GM18499 (cell line): ENCODE data around the gene ASB9.
"Not testable (repeated sequence)": the region's sequence is repeated elsewhere in the genome, so short reads cannot be mapped to it uniquely, and the experiment has no call there.

Experiments
- ATAC-seq: cut with Tn5 transposase; IDR thresholded peaks from one replicate; pipeline ENCODE4 v1.9.1; 2021; ENCODE audit warnings: moderate number of reproducible peaks; ENCODE audit not compliant: insufficient read depth, unreplicated experiment

Gene ASB9, protein sequence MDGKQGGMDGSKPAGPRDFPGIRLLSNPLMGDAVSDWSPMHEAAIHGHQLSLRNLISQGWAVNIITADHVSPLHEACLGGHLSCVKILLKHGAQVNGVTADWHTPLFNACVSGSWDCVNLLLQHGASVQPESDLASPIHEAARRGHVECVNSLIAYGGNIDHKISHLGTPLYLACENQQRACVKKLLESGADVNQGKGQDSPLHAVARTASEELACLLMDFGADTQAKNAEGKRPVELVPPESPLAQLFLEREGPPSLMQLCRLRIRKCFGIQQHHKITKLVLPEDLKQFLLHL

DNA sequence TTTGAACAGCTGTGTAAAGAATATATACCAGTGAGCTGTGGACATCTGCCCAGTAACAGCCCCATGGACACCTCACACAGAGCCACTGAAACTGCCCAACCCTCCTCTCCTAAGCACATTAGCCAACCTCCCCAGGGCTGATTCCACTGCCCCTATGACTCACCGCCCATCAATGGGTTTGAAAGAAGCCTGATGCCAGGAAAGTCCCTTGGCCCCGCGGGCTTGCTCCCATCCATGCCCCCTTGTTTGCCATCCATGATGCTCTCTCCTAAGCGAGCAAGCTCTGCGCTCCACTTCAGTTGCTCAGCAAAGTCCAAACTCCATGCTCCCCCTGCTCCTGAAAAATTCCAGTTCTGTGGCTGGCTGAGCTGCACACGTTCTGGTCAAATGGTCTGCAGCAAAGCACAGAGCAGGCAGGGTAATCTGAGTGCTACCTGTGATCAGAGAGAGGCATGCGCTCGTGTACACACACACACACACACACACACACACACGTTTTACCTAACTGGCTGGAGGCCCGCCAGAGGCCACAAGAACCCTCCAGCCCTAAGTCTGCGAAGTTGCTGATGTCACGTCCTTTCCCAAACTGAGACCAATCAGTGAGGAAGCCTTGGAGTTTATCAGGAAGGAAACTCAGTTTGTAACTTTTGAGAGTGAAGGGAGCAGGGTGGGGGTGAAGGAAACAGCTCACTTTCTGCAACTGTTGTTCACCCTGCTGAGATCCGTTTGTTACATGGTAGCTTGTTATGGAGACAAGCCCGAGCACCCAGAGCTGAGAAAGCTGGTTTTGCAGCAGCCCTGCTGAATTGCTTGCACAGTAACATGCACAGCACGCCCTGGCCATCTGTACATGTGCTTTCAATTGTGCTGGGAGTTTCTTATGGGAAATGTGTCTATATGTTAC, at the start of gene ASB9:
TSS of gene ASB9 (minus strand) at position 466 of the 904 bp plus-strand sequence. CDS start at position 257, 209 bp downstream.
- no peak for ATAC-seq

DNA sequence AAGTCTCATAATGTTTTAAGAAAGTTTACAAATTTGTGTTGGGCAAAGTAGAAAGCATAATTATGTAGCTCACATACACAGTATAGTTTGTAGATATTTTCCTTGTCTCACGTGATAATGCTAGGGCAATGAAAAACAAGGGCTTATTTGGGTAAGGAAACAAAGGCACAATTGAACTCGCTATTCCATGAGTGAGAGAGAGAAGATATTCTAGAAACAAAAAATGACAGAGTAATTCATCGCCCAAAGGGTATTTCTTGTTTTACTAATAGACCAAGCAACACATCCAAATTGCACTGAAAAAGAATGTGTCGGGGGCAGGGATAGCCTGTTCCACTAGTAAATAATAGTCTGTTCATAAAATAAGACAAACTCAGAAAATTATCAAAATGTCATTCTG, 49.2 kb upstream of the ASB9 start:
- ATAC-seq = no peak

DNA sequence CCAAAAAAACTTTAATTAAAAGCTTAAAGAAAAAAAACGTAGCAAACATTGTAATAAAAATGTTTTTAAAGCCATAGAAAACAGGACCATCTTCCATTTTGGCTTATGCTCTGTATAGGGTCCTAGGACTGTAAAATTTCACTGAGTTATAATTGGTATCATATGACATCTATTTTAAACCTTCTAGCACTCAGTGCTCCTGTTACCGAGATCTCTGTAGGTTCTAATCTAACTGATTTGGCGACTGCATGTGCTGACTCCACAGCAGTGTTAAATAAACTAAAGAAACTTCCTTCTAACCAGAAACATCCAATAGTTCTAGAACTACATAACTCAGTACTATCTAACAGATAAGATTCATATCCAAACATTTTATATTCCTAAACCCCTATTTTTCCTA, 45.6 kb upstream of the ASB9 start, which contains the start of gene ASB11:
TSS of gene ASB11 (minus strand) at position 132 of the 400 bp plus-strand sequence. CDS start at position 97, 35 bp downstream.
- ATAC-seq = no peak

DNA sequence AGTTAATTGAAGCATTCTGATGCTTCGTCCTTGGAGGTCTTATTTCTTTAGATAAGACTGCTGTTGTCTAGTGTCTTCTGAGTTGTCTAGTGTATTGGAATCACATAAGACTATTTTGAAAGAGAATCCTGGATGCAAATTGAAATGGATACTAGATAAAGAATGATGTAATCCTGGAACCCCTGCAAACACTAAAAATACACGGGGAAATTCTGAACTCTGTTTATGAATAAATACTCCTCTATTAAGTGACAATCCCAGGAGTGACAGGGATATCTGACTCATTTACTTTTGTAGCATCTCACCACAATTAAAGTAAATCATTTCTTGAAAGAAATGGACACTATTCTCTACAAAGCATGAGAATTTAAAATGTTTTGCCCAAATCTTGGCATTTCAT, 44.6 kb upstream of the ASB9 start:
- ATAC-seq = no peak

DNA sequence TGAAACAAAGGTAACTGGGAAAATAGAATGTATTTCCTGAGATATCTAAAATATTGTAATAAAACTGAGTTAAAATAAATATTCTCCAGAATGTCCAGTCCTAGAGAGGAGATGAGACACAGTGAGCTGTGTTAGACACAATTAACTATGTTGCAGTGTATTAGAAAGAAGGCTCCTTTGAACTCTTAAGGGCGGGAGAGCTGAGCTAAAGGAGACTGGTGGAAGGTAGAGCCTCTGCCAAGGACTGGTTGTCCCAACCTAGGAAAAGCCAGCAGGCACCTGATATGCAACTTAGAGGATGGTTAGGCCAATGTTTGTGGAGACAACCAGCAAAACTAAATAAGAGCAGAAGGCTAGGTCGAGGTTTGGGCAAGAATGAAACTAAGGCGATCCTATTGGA, 41.2 kb upstream of the ASB9 start:
- ATAC-seq = no peak

DNA sequence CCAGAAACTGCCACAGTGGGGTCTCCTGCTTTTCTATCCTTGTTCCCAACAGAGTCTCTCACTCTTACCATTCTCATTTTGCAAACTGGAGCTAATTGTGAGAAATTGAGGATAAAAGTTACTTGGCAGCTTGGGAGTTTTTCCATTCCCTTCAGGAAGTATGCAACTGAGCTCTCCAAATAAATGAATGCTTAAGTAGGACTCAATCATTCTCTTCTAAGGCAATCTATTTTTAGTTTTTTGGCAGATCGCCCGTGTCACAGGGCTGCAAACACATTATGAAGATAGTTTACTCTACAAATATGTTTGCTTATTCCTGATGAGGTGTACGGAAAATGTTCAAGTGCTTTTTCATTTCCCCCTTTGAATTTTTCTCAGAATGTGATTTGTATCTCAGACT, 40.2 kb upstream of the ASB9 start:
- no peak for ATAC-seq

DNA sequence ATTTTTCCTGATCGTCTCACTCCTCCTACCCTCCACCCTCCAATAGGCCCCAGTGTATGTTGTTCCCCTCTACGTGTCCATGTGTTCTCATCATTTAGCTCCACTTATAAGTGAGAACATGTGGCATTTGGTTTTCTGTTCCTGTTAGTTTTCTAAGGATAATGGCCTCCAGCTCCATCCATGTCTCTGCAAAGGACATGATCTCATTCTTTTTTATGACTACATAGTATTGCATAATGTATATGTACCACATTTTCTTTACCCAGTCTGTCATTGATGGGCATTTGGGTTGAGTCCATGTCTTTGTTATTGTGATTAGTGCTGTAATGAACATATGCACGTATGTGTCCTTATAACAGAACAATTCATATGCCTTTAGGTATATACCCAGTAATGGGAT, 36.0 kb upstream of the ASB9 start:
- ATAC-seq = not testable (repeated sequence)

DNA sequence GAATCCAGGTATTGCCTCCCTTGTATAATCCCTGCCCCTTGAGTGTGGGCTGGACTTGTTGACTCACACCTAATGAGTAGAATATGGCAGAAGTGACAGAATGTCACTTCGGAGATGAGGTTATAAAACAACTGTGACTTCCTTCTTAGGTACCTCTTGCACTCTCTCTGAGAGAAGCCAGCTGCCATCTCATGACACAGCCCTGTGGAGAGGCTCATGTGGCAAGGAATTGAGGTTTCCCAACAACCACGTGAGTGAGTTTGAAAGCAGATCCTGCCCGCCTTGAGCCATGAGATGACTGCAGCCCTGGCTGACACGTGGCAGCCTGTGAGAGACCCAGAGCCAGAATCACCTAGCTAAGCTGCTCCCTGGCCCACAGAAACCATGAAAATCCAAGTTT, 32.0 kb upstream of the ASB9 start:
- ATAC-seq = no peak

DNA sequence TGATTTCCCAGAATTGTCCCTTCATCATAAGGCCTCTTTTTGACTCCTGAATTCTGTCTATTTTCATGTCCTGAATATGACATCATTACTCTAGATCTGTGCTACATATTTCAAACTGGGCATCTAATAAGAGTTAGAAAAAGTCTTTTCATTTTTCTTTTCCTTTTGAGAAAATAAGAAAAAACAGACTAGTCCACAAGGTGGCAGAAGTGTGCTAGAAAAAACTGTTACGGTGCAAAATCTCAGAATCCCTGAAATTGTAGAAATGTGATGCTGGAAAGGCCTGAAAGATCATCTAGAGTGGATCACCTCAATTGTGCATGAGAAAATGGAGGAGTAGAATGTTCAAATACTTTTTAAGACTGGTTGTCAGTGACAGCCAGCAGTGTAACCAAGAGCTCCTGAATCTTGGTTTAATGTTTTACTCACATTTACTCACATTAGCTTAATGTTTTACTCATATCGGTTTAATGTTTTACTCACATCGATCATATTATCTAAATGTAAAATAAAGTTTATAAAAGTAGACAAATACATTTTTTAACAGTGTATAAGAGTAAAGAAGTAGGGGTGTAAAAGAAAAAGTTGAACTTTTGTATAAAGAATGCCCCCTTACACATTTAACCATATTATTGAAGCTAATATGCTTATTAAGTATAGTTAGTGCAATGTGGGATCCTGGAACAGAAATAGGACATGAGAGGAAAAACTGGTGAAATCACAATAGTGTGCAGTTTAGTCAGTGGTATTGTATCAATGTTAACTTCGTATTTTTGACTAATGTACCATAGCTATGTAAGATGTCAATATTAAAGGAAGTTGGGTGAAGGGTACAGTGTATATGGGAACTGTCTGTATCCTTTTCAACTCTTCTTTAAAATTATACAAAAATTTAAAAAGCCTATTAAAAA, 30.3 kb upstream of the ASB9 start:
- no peak for ATAC-seq

DNA sequence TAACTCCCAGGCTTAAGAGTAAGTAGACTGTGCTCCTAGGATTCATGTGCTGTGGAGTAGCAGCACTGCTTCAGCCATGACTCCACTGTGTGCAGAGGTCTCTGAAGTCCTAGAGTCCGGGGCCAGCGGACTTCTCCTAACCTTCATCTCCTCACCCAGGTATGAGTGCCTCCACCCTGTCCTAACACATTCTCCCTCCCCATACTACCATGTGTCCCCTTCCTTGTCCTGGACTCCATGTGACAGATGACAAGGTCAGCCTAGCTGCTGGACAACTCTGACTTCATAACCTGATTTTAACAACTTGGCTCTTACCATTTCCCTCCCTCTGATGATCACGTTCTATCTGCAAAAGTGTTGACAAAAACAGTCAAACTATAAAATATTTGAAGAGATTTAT, 28.9 kb upstream of the ASB9 start:
- no peak for ATAC-seq

DNA sequence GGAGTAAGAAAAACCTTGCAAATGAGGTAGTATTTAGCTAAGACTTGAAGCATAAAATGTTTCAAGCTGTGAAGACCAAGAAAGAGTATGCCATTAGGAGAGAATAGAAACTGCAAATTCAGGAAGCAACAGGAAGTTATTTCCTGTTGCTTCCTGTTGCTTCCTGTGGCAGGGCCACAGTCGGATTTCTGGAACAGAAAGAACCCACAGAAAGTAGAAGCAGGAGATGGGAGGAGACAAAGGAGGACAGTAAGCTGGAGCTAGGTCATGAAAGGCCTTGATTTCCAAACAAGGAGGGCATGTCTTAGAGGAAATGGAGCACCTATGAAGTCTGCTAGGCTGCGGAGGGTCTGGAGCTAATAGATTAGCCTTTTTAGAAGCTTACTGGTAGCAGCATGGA, 28.3 kb upstream of the ASB9 start:
- no peak for ATAC-seq

DNA sequence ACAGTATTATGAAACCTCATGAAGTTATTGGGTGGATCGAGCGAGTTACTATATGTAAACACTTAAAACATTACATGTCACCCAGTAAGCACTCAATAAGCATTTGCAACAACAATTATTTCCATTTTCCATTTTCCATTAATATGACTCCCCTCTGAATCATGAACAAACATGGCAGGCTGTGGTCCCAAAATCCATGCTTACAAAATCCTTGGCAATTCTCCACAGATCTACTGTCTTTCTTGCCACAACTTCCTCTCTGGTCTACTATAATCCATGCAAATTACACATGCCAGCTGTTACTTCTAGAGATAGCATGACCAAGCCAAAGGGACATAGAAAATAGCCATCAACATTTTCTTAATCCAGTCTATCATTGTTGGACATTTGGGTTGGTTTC, 23.6 kb upstream of the ASB9 start:
- ATAC-seq = no peak

DNA sequence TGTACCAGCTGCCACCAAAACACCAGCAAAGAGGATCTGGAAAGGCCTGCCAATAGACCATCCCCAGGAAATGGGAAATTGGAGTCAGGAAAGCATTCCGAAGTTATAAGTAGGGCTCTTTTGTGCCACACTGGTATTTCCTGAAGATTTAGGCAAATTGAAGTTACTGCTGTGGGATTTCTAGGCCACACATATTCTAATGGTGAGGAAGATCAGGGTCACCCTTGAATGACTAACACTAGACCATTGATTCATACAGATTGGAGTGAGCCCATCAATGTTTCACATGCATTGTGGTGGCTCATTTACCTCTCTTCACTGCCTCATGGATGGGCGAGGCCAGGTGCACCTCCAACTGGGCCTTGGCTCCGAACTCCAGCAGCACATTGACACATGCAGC, 23.0 kb upstream of the ASB9 start:
- ATAC-seq = no peak

DNA sequence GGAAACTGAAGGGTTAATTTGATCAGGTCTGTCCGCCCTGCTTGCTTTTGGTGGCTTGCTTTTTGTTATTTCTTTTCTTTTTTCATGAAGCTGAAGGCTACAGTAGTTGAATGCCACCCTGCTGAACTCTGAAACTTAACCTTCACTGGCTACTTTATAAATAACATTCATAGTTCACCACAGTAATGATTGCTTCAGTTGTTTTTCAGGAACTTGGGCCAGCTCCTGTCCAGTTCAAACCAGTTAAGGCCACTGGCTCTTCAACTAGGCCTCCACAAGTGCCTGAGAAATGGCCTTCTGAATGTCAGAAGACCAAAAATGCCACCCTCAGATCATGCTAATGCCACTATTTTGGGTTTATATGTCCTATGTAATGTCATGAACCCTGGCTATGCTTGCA, 7.7 kb upstream of the ASB9 start:
- no peak for ATAC-seq

DNA sequence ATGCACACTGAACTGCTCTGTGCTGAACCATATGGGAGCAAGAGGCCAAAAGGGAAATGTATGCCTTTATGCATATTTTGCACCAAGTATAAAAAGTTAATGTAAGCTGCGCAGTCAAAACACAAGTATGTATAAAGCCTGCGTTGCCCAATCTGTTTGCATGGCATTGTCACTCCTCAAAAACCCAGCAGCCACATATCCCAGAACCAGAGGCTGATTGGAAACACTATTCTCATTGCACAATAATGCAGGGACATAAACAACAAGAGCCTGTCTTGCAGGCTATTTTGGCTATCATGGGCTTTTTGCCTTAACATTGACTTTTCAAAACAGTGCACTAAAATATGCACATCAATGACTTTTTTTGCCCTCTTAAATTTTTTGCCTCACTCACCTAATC, 5.1 kb upstream of the ASB9 start:
- ATAC-seq = no peak

DNA sequence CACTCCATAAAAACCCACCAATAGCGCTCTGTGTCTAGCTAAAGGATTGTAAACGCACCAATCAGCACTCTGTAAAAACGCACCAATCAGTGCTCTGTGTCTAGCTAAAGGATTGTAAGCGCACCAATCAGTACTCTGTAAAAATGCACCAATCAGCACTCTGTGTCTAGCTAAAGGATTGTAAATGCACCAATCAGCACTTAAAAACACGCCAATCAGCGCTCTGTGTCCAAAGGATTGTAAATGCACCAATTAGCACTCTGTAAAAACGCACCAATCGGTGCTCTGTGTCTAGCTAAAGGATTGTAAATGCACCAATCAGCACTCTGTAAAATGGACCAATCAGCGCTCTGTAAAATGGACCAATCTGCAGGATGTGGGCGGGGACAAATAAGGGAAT, 3.4 kb upstream of the ASB9 start:
- ATAC-seq = not testable (repeated sequence)

DNA sequence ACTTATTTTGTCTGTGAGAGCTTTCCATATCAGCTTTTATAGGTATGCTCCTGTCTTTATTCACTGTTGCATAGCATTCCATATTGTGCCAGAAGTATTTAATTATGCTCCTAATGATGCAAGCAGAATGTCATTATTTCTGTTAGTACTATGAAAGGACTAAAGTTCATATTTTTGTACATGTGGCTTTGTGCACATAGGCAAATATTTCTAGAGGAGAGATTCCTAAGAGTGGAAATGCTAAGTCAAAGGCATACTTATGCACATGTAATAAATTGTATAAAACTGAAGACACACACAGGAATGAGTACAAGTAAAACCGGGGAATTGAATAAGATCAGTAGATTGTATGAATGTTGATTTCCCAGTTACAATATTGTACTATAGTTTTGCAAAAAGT, 1.9 kb upstream of the ASB9 start:
- no peak for ATAC-seq

DNA sequence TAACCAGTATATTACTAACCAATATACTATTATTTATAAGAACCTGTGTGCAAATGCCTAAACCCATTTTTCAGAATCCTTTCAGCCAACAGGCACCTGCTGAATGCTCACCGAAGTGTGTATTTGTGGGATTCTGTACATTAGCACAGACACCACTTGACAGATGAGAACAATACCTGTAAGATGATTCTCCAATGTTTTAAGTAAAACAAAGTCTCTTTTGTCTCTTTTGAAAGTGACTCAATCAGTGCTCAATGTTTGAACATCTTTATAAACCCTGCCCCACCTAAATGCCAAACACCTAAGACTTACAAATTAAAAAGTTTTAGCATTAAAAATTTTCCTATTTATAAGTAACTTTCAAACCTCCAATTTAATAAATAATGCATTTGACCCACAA, 763 bp downstream of the ASB9 start:
- no peak for ATAC-seq

DNA sequence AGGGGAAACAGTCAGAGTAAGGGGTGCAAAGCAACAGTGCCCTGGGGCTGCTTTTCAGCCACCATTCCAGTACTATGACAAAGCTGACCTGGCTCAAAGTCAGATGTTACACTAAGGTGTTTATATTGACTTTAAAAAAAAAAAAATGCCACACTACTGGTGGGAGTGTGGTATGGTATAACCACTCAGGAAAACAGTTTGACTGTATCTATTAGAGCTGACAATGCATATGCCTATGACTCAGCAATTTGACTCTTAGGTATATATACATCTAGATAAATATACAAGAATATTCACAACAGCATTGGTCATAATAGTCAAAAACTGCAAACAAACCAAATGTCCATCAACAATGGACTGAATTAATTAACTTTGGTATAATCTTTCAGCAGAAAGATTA, 15.0 kb downstream of the ASB9 start:
- no peak for ATAC-seq

DNA sequence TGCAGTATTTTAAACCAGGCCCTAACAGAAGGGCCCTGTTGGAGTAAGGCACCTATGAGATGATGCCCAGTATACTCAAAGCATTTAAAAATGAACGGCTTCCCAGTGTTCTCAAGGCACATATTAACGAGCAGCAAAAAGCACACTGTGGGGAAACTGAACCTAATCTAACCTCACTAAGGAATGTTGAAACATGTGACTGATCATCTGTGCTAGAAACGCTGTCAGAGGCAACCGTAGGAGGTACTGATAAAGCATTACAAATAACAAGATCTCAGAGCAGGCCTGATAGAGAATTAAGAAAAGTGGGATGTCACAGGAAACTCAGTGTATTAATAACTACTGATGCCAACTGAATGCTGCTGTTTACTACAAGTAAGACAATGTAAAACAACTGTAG, 24.0 kb downstream of the ASB9 start:
- no peak for ATAC-seq

DNA sequence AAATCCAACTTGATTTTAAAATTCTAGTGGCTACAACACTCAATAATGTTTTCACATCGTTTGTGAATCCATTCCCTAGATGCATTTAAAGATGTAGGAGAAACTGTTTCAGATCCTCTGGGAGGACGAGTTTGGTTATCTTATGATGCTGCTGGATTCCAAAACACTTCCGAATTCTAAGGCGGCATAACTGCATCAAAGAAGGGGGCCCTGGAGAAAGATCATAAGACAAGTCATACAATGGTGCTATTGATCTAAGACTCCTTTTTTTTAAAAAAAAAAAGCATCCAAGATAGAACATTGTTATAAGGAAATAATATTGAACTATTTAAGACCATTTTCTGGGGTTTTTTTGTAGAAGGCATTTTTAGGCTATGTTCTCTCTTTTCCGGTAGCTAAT, 25.5 kb downstream of the ASB9 start:
- no peak for ATAC-seq
